Mesendoderm (in vitro differentiated cells): ENCODE measurements around the gene SLC16A14.

ENCODE experiments used
- DNase-seq: peaks from one replicate; pipeline ENCODE4 v3.0.0; 2013
- H2AK5ac ChIP-seq: 2 replicates; pipeline ENCODE4 v1.6.1; 2013; ENCODE audit warnings: low read length, inconsistent platforms
- H2BK120ac ChIP-seq: 2 replicates; pipeline ENCODE4 v1.6.1; 2013; ENCODE audit warnings: low read depth, mild to moderate bottlenecking, low read length, moderate library complexity, mixed read lengths
- H2BK15ac ChIP-seq: replicated peaks from 2 replicates; pipeline ENCODE4 v1.6.1; 2013; ENCODE audit warnings: low read depth, mild to moderate bottlenecking, moderate library complexity
- H2BK5ac ChIP-seq: 2 replicates; pipeline ENCODE4 v1.6.1; 2013; ENCODE audit warnings: low read length, inconsistent platforms
- H3K18ac ChIP-seq: 2 replicates; pipeline ENCODE4 v1.6.1; 2013; ENCODE audit warnings: mild to moderate bottlenecking, low read length, mixed read lengths
- H3K23ac ChIP-seq: one replicate; pipeline ENCODE4 v1.6.1; 2013; ENCODE audit warnings: low read length
- H3K27ac ChIP-seq: 2 replicates; pipeline ENCODE4 v1.5.1; 2013; ENCODE audit warnings: low read depth, mild to moderate bottlenecking, inconsistent platforms, low read length, moderate library complexity
- H3K27me3 ChIP-seq: 2 replicates; pipeline ENCODE4 v1.6.1; 2013; ENCODE audit warnings: low read length, control low read depth, mild to moderate bottlenecking, inconsistent platforms; ENCODE audit not compliant: insufficient read depth, poor library complexity
- H3K36me3 ChIP-seq: 2 replicates; pipeline ENCODE4 v1.6.1; 2013; ENCODE audit warnings: low read length, inconsistent platforms; ENCODE audit not compliant: control insufficient read depth, insufficient read depth
- H3K4ac ChIP-seq: one replicate; pipeline ENCODE4 v1.6.1; 2013; ENCODE audit warnings: low read depth, mild to moderate bottlenecking, low read length, moderate library complexity
- H3K4me1 ChIP-seq: 2 replicates; pipeline ENCODE4 v1.6.1; 2013; ENCODE audit warnings: low read depth, low read length, inconsistent platforms; ENCODE audit not compliant: control insufficient read depth
- H3K4me2 ChIP-seq: 2 replicates; pipeline ENCODE4 v1.6.1; 2013; ENCODE audit warnings: low read length
- H3K4me3 ChIP-seq: 2 replicates; pipeline ENCODE4 v1.5.1; 2013; ENCODE audit warnings: mild to moderate bottlenecking, low read length
- H3K56ac ChIP-seq: one replicate; pipeline ENCODE4 v1.6.1; 2013; ENCODE audit warnings: low read length
- H3K79me1 ChIP-seq: 2 replicates; pipeline ENCODE4 v1.6.1; 2013; ENCODE audit warnings: low read length, inconsistent platforms
- H3K79me2 ChIP-seq: 2 replicates; pipeline ENCODE4 v1.6.1; 2013; ENCODE audit warnings: mild to moderate bottlenecking, low read length; ENCODE audit not compliant: control insufficient read depth, insufficient read depth
- H3K9ac ChIP-seq: 2 replicates; pipeline ENCODE4 v1.6.1; 2013; ENCODE audit warnings: low read length, inconsistent platforms
- H4K5ac ChIP-seq: one replicate; pipeline ENCODE4 v1.6.1; 2013; ENCODE audit warnings: low read length
- H4K8ac ChIP-seq: one replicate; pipeline ENCODE4 v1.6.1; 2013; ENCODE audit warnings: low read depth, mild to moderate bottlenecking, control low read depth, low read length, moderate library complexity
- WGBS: extraction: QIAGEN DNeasy Blood & Tissue Kit; methylation state at CpG from one replicate; pipeline ENCODE4 v1.1.7; 2013; ENCODE audit warnings: low lambda C conversion rate, missing lambda C conversion rate; ENCODE audit not compliant: insufficient coverage; ENCODE audit errors: extremely low coverage; 5-methylcytosine and 5-hydroxymethylcytosine counted together

SLC16A14 gene

GRCh38 chr2:230050136-230050535 is 18.6 kb downstream of the SLC16A14 start:
- Histone ChIP-seq H3K27me3 (no peaks in the 10 kb centered on the region), H3K36me3 (no peaks in the 10 kb centered on the region), H3K9ac (no peak overlapping the region), H3K23ac (no peak overlapping the region), H3K4me3 (no peak overlapping the region), H3K4me2 (no peak overlapping the region), H4K5ac (no peak overlapping the region), H2BK15ac (no peak overlapping the region), H3K4me1 (no peaks in the 10 kb centered on the region), H3K79me2 (no peaks in the 10 kb centered on the region), H2BK120ac (no peak overlapping the region), H2BK5ac (no peak overlapping the region), H3K56ac (no peak overlapping the region), H2AK5ac (no peak overlapping the region), H3K18ac (no peak overlapping the region), H3K4ac (no peak overlapping the region), H3K79me1 (no peaks in the 10 kb centered on the region), H4K8ac (no peak overlapping the region), H3K27ac (no peak overlapping the region)
- no peak for DNase-seq
- 100% methylated on average over 1 of the region's 3 CpGs for WGBS

- no CpG with 5 or more reads among the region's 4 CpGs for WGBS
Observed at GRCh38 chr2:230048010-230048671, 20.6 kb downstream of the SLC16A14 start.

GRCh38 chr2:230046491-230046890 is 22.2 kb downstream of the SLC16A14 start:
- H3K4me3 ChIP-seq, result no peak overlapping the region
- H3K9ac ChIP-seq, result no peak overlapping the region
- no peak for DNase-seq
- no peak overlapping the region for H3K23ac ChIP-seq
- no peak overlapping the region for H3K56ac ChIP-seq
- H3K4me2 ChIP-seq, result no peak overlapping the region
- no peak overlapping the region for H3K27ac ChIP-seq
- no peak overlapping the region for H4K8ac ChIP-seq
- no peaks in the 10 kb centered on the region for H3K79me1 ChIP-seq
- H3K4ac ChIP-seq, result no peak overlapping the region
- no peak overlapping the region for H2BK120ac ChIP-seq
- H2BK15ac ChIP-seq, result no peak overlapping the region
- H2AK5ac ChIP-seq, result no peak overlapping the region
- no peaks in the 10 kb centered on the region for H3K36me3 ChIP-seq
- no peaks in the 10 kb centered on the region for H3K4me1 ChIP-seq
- no CpG with 5 or more reads among the region's 16 CpGs for WGBS
- no peak overlapping the region for H2BK5ac ChIP-seq
- H3K18ac ChIP-seq, result no peak overlapping the region
- H3K79me2 ChIP-seq, result no peaks in the 10 kb centered on the region
- H3K27me3 ChIP-seq, result no peaks in the 10 kb centered on the region
- no peak overlapping the region for H4K5ac ChIP-seq

More at GRCh38 chr2:230048010-230048671, 20.6 kb downstream of the SLC16A14 start:
- Histone ChIP-seq H3K27ac (no peak overlapping the region), H3K79me2 (no peaks in the 10 kb centered on the region), H3K4me3 (no peak overlapping the region), H3K18ac (no peak overlapping the region), H3K23ac (no peak overlapping the region), H3K4ac (no peak overlapping the region), H3K27me3 (no peaks in the 10 kb centered on the region), H2BK15ac (no peak overlapping the region), H4K5ac (no peak overlapping the region), H3K4me1 (no peaks in the 10 kb centered on the region), H3K79me1 (no peaks in the 10 kb centered on the region), H4K8ac (no peak overlapping the region), H3K56ac (no peak overlapping the region), H3K36me3 (no peaks in the 10 kb centered on the region), H2BK120ac (no peak overlapping the region), H2BK5ac (no peak overlapping the region), H3K4me2 (no peak overlapping the region), H3K9ac (no peak overlapping the region), H2AK5ac (no peak overlapping the region)
- DNase-seq, result no peak

- no peak overlapping the region for H2BK5ac ChIP-seq
- no peak overlapping the region for H2AK5ac ChIP-seq
- H3K36me3 ChIP-seq, result no peaks in the 10 kb centered on the region
- H3K4me2 ChIP-seq, result no peak overlapping the region
- H3K27me3 ChIP-seq, result no peaks in the 10 kb centered on the region
- no CpG with 5 or more reads among the region's 2 CpGs for WGBS
- no peak overlapping the region for H4K8ac ChIP-seq
- no peak overlapping the region for H3K56ac ChIP-seq
- H3K9ac ChIP-seq, result no peak overlapping the region
- no peak overlapping the region for H3K27ac ChIP-seq
- H3K4me1 ChIP-seq, result no peaks in the 10 kb centered on the region
- DNase-seq, result no peak
- H3K79me2 ChIP-seq, result no peaks in the 10 kb centered on the region
- H3K4me3 ChIP-seq, result no peak overlapping the region
- H2BK15ac ChIP-seq, result no peak overlapping the region
- H3K4ac ChIP-seq, result no peak overlapping the region
- H4K5ac ChIP-seq, result no peak overlapping the region
- H3K79me1 ChIP-seq, result no peaks in the 10 kb centered on the region
- H2BK120ac ChIP-seq, result no peak overlapping the region
- H3K23ac ChIP-seq, result no peak overlapping the region
- no peak overlapping the region for H3K18ac ChIP-seq
Observed at GRCh38 chr2:230043461-230043860, 25.3 kb downstream of the SLC16A14 start.

GRCh38 chr2:230043025-230043424 is 25.7 kb downstream of the SLC16A14 start:
- Histone ChIP-seq H3K4me2 (no peak overlapping the region), H2AK5ac (no peak overlapping the region), H3K18ac (no peak overlapping the region), H2BK120ac (no peak overlapping the region), H4K8ac (no peak overlapping the region), H3K56ac (no peak overlapping the region), H3K27me3 (no peaks in the 10 kb centered on the region), H3K4ac (no peak overlapping the region), H2BK5ac (no peak overlapping the region), H3K4me1 (no peaks in the 10 kb centered on the region), H3K23ac (no peak overlapping the region), H3K9ac (no peak overlapping the region), H3K79me1 (no peaks in the 10 kb centered on the region), H3K27ac (no peak overlapping the region), H2BK15ac (no peak overlapping the region), H3K4me3 (no peak overlapping the region), H3K36me3 (no peaks in the 10 kb centered on the region), H3K79me2 (no peaks in the 10 kb centered on the region), H4K5ac (no peak overlapping the region)
- no CpG with 5 or more reads among the region's 5 CpGs for WGBS
- no peak for DNase-seq

GRCh38 chr2:230042195-230042594 is 26.5 kb downstream of the SLC16A14 start:
- Histone ChIP-seq H3K79me2 (no peaks in the 10 kb centered on the region), H2BK5ac (no peak overlapping the region), H3K4ac (no peak overlapping the region), H3K23ac (no peak overlapping the region), H2AK5ac (no peak overlapping the region), H3K27me3 (no peaks in the 10 kb centered on the region), H2BK120ac (no peak overlapping the region), H3K27ac (no peak overlapping the region), H4K5ac (no peak overlapping the region), H2BK15ac (no peak overlapping the region), H3K18ac (no peak overlapping the region), H3K79me1 (no peaks in the 10 kb centered on the region), H3K9ac (no peak overlapping the region), H3K4me3 (no peak overlapping the region), H3K4me2 (no peak overlapping the region), H3K56ac (no peak overlapping the region), H4K8ac (no peak overlapping the region), H3K4me1 (no peaks in the 10 kb centered on the region), H3K36me3 (no peaks in the 10 kb centered on the region)
- DNase-seq, result no peak
- WGBS, result no CpG with 5 or more reads among the region's 1 CpG
